NK-92 treated with Interleukin-12 subunit alpha and Interleukin-12 subunit beta, amount 100 ng/mL, for 24 hours (cell line): ENCODE results near the gene WTIP.

Experiments used
- DNase-seq: peaks from one replicate; lab custom pipeline; 2025; lab: John Stamatoyannopoulos, UW

The WTIP gene

DNA sequence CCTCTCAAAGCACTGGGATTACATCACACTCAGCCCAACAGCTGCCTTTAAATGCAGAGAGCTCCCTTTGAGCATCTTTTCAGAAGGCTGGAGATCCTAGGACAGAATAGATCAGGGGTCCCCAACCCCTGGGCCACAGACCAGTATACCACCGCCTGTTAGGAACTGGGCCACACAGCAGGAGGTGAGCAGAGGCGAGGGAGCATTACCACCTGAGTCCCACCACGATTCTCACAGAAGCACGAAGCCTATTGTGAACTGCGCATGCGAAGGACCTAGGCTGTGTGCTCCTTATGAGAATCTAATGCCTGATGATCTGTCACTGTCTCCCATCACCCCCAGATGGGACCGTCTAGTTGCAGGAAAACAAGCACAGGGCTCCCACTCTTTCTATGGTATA is 2.2 kb upstream of the WTIP start:
- no peak for DNase-seq

DNA sequence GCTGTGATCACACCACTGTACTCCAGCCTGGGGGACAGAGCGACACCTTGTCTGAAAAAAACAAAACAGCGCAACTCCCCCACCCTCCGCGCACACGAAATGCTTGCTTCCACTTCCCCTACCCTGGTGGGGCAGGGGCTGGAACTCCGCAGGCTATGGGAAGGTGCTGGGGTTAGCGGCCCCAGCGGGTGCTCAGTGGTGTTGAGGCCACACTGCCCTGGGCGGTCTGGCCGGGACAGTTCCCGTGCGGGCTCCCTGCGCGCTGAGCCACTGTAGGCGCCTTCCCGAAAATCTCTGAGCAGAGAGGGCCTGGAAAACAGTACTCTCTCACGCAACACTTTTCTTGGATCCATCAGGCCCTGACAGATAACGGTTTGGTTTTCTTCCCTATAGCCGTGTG is 1.1 kb upstream of the WTIP start:
- no peak for DNase-seq

DNA sequence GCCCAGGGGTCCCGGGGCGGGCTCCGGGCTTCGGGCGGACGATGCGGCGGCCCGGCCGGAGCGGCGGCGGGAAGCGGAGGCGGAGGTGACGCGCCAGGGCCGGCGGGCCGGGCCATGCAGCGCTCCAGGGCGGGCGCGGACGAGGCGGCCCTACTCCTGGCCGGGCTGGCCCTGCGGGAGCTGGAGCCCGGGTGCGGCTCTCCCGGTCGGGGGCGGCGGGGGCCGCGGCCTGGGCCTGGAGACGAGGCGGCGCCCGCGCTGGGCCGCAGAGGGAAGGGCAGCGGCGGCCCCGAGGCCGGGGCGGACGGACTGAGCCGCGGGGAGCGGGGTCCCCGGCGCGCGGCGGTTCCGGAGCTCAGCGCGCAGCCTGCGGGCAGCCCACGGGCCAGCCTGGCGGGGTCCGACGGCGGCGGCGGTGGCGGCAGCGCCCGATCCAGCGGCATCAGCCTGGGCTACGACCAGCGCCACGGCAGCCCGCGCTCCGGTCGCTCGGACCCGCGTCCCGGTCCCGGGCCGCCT is 362 bp downstream of the WTIP start:
- no peak for DNase-seq

DNA sequence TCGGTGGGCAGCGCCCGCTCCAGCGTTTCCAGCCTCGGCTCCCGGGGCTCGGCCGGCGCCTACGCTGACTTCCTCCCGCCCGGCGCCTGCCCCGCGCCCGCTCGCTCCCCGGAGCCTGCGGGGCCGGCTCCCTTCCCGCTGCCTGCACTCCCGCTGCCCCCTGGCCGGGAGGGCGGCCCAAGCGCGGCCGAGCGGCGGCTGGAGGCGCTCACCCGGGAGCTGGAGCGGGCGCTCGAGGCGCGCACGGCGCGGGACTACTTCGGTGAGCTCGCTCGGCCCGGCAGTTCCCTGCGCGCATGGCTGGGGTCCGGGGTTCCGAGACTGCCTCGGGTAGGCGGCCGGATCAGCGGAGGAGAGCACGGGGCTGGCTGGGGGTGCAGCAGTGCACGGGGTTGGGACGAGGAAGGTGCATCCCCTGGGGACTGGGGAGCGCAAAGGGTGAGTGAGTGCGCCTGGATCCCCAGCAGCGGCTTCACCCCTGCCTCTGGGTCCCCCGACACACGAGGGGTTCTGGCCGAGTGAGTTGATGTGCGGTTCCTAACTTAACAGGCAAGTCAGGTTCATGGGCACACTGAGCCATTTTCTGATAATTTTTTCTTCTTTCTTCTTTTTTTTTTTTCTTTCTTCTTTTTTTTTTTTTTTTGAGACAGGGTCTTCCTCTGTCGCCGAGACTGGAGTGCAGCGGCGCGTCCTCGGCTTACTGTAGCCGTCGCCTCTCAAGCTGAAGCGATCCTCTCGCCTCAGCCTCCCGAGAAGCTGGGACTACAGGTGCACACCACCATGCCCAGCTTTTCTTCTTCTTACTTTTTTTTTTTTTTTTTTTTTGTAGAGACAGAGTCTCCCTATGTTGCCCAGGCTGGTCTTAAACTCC is 1.1 kb downstream of the WTIP start:
- no peak for DNase-seq

DNA sequence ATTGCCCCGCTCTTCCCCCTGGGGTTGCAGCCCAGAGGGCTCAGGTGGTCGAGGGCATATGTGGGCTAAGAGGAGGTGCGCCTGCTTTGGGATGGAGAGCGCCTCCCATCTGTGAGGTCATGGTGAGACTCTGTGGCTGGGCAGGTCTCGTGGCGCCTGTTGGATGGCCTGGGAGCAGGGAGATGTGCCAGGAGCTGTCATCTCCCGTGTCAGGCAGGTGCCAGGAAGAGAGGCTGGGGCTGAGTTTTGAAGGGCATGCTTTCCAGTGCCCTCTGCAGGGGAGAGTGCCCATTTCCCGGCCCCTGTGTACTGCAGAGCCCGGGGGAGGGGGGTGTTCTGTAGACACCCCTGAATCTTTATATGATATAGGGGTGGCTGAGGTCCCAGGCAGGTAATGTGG is 2.8 kb downstream of the WTIP start:
- no peak for DNase-seq

DNA sequence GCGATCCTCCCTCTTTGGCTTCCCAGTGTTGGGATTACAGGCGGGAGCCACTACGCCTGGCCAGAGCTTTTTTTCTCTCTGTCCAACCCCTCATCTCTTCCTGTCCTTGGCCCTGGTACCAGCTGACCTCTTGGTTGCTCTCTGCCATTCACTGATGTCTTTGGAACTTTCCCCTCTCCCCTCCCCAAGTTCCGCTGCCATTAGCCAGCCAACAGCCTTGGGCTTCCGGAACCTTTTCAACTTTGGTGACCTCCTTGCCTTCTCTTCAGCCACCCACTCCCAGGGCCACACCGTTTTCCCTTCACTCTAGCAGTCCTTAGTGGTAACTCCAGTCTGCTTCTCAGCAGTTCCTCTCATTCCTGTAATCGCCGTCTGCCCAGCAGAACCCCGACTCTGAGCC is 4.3 kb downstream of the WTIP start:
- DNase-seq: no peak

DNA sequence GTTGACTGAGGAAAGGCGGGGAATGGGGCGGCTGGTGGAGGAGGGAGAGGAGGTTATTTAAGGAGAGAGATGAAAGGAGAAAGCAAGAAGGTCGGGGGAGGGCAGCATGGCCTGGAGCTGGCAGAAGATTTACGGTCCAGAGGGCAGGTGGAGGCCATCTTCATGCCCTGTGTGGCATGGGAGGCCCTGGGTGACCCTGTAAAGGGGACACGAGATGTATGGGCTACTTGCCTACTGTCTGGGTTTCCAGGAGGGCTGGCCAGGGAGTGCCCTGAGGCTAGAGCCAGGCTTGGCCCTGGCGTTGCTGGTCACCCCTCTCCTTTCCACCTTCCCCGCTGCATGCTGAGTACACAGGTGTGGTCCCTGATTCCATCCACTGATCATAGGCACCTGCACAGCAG is 6.1 kb downstream of the WTIP start:
- DNase-seq: no peak

DNA sequence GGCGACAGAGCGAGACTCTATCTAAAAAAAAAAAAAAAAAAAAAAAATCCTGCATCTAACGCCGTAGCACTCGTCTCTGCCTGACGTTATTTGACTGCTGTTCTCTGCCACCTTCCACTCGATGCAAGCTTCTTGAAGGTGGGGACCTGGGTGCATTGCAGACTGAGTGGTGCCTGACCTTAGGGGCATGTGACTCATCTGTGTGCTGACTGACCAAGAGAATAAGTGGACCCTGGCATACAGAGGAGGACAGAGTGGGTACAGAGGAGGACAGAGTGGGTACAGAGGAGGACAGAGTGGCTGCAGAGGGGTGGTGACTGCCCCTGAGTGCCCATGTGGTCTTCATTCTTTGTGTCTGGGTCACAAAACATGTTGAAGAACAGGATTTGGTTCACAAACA is 7.6 kb downstream of the WTIP start:
- no peak for DNase-seq

DNA sequence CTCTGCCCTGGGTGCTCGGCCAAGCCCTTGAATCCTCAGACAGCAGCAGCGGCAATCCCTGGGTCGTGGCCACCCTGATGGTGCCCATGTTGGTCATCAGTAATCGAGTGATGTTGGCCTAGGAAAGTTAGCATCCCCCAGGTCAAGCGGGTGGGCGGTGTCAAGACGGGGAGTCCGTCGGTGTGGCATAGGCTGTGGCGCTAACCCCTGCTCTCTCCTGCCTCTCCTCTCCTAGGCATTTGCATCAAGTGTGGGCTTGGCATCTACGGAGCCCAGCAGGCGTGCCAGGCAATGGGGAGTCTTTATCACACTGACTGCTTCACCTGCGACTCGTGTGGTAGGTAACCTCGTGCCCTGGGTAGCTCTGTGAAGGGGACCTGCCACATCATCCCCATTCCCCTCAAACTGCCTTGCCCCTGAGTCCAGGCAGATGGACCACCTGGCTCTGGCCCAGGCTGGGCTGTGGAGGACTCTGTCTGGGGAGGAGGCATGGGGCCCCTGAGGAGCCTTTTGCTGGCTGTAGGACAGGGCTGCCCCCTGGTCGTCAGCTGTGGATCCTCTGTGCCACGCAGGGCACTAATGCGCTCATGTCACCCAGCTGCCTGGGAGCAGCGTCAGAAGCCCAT is 8.7 kb downstream of the WTIP start:
- no peak for DNase-seq

DNA sequence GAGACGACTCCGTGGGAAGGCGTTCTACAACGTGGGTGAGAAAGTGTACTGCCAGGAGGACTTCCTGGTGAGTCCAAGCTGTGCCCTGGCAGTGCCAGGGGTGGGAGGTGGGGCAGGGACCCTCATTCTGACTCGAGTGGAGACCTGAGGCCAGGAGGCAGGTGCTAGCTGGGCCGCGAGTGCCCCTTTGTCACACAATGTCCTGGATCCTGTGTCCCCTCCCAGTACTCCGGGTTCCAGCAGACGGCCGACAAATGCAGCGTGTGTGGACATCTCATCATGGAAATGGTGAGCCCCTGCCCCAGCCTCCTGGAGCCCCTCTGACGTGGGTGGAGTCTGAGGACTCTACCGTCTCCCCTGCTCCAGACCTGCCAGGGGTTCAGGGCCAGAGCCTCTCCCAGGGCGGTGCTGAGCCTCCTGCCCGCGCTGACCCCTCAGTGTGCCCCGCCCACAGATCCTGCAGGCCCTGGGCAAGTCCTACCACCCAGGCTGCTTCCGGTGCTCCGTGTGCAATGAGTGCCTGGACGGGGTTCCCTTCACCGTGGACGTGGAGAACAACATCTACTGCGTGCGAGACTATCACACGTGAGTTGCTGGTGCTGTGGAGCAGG is 11.6 kb downstream of the WTIP start:
- no peak for DNase-seq

DNA sequence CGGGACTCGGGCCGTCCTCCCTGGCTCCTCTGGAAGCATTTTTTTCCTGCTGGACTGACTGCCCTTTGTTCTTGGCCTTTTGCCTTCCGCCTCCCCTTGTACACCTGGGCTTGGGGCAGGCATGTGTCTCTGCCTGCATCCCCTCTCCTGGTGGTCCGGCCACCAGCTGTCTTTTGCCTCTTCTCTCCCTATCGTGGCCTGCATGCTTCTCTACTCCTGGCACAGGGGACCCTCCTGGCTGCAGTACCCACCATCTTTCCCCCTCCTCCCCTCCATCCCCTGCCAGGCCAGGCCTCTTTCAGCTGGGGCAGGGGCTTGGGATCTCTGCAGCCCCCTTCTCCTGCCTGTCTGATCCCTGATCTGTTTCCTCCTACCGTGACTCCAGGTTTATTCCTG is 12.1 kb downstream of the WTIP start:
- no peak for DNase-seq

DNA sequence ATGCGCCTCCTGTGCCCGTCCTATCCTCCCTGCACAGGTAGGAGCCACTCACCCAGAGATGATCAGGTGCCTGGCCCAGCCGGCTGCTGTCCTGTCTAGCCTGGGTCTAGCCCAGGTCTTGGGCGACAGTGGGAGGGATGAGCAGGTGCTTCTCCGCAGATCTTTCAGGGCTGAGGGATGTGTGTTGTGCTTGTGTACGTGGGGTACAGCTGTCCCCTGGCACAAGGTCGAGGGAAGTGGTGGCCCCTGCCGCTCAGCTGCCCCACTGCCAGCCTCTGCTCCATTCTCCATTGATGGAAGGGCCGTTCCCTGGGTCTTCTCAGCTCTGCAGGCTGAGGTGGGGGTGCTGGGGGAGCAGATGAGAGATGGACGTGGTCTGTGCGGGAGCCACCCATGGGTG is 13.0 kb downstream of the WTIP start:
- DNase-seq: no peak

DNA sequence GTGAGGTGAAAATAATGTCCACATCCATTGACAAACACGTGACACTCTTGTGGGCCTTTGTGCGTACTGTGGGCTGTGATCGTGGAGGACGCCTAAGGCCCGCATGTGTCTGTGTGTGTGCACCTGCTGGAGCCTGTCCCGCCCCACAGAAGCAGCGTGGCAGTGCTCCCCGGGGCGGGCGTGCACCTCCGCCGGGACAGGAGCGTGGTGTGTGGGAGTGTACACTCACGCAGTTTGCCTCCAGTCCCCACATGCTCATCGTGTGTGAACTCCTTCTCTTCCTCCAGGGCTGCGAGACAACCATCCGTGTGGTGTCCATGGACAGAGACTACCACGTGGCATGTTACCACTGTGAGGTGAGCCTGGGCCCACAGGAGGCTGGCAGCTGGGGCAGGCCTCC is 13.9 kb downstream of the WTIP start:
- DNase-seq: no peak

DNA sequence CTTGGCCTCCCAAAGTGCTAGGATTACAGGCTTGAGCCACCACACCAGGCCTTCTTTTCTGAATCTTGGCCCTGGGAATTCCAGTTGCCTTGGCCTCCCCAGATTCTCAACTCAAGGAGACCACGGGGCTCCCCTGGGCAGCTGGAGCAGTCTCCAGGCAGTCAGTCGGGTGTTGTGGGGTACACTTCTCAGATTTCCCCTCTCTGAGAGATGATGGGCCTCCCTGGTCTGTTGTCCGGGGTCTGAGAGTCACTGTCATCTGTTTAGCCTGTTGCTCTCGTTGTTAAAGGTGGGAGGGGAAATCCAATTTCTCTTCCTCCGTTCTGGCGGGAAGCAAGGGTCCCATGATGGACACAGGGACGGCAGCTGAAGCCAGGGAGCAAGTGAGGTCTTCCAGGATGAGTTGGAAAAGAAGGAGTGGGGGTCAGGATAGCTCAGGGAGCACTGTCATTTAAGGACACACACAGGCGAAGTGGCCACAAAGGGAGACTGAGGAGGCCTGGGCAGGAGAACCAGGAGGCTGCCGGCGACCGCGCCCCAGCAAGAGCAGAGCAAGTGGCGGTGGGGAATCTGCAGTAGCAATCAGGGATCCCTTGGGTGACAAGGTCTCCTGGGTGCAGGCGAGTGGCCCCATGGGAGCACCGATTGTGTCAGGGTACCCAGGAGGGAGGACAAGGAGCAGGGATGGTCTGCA is 15.7 kb downstream of the WTIP start:
- no peak for DNase-seq

DNA sequence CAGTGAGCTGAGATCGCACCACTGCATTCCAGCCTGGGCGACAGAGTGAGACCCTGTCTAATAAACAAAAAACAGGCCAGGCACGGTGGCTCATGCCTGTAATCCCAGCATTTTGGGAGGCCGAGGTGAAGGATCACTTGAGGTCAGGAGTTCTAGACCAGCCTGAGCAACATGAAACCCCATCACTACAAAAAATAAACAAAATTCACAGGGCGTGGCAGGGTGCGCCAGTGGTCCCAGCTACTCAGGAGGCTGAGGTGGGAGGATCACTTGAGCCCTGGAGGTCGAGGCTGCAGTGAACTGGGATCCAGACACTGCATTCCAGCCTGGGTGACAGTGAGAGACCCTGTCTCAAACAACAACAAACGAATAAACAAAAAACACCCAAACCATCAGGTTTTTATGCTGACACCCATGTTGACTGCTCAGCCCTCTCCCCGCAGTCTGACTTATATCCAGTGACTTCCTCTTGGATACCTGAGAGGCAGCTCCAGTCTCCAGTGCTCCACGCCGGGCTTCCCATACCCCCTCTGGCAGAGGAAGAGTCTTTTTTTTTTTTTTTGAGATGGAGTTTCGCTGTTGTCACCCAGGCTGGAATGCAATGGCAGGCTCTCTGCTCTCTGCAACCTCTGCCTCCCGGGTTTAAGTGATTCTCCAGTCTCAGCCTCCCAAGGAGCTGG is 17.7 kb downstream of the WTIP start:
- no peak for DNase-seq

DNA sequence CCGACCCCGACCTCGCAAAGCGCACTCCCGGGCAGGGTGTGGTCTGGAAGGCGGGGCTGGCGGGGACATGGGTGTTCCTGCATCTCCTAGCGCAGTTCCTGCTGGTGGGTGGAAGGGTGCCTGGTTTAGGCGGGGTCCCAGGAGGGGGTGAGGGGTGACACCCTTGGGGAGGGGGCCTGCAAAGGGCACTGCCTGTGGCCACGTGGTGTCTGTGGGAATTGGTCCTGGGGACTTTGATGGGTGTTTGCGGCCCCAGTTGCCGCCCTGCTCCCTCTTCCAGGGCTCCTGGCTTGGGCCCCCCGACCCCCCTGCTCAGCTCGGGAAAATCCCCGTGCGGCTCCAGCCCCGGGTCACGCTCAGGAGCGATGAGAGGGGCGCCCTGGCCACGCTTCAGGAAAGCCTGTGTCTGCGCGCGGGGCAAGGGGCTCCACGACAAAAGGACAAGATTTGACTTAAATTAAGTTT is 19.1 kb downstream of the WTIP start:
- no peak for DNase-seq

DNA sequence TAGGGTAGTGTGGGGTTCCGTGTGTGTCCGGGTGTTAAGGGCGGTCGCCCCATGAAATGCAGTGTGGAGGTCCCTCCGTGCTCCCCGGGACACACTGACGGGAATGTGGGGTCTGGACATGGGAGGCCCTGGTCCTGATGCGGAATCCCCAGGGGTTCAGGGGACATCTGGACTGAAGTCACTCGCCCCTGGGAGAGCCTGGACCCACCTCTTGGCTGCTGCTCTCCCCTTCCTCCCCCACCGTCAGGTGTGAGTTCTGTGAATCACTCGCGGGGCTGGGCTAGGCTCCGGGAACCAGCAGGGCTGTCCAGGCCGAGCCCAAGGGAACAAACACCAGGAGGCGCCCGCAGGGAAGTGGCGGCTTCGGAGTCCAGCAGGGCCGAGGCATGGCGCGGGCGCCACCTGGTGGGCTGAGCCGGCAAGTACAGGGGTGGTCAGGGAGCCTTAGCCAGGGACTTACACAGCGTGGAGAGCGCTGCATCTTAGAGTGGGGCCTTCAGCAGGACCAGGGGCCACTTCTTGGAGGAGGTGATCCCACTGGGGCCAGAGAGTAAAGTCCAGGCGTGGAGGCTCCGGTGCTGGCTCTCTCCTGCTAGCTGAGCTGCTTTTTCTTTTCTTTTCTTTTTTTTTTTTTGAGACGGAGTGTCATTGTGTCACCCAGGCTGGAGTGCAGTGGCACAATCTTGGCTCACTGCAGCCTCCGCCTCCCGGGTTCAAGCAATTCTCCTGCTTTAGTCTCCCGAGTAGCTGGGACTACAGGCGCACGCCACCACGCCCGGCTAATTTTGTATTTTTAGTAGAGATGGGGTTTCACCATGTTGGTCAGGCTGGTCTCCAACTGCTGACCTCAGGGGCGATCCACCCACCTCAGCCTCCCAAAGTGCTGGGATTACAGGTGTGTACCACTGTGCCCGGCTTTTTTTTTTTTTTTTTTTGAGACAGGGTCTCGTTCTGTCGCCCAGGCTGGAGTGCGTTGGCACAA is 20.1 kb downstream of the WTIP start:
- DNase-seq: peak; percentile 57

DNA sequence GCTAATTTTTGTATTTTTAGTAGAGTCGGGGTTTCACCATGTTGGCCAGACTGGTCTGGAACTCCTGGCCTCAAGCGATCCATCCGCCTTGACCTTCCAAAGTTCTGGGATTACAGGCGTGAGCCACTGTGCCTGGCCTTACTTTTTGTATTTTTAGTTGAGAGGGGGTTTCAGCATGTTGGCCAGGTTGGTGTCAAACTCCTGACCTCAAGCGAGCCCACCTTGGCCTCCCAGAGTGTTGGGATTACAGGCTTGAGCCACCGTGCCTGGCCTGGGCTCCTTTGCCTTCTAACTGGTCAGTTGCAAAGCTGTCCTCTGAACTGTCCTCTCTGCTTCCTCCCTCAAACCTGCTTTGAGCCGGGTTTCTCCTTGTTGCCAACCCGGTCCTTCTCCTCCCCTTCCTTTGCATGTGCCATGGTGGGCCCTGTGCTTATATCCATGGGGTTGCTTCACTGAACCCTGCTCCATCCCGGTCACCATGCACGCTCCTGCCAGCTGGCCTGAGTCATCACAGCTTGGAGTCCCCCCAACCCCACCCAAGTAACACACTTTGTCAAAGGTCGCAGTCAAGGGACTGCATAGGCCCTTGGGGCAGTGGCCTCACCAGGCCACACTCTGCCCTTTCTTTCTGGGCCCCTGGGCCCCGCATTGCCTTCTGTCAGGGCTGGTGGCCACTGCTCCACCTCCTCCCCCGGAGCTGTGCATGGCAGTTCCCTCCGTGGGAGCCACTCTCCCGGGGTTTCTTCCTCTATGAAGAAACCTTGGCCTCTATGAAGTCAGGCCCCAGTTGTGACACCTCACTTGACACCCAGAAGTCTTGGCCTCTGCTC is 21.2 kb downstream of the WTIP start:
- DNase-seq: no peak

DNA sequence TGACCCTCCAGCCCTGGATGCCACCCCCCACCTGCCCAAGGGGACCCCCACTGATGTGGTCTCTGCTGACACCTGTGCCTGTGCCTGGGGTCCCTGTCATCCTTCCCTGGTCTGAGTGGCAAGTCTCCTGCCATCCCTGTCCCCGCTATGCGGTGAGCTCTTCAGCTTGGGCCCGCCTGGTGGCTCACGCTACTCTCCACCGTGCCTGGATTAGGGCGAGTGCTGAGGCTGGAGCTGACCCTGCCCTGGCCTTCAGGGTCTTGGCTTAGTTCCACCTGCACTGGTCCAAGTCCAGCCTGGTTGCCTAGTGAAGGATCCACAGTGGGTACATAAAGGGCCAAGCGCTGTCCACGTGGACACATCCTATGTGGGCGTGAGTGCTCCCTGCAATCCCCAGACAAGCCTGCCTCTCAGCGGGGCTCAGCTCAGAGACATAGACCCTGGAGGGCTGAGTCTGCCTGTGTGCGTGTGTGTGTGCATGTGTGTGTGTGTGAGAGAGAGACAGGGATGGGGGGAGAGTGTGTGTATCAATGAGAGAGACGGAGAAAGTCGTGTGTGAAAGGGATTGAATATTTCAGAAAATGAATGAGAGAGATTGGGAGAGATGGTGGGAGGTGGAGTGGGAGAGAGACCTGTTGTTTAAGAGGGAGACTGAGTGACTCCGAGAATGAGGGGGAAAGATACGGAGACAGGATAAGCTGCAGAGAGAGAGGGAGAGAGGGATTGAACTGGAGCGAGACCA is 22.1 kb downstream of the WTIP start:
- no peak for DNase-seq
